Lung (tissue), 12 donors: ENCODE measurements around the gene AGER. TPM values are rescaled to one million over a fixed set of nuclear protein-coding genes. Genes with fewer than 3 reads are reported as not detected.

Experiments used
- ATAC-seq: fragments of 200-7000 bp; cut with Tn5 transposase; one replicate; pipeline ENCODE4 v1.9.1; 2020; ENCODE audit warnings: moderate number of reproducible peaks; ENCODE audit not compliant: insufficient read depth, low FRiP score
- DNase-seq, 3 donors: peaks; one replicate each; pipeline ENCODE4 v3.0.0-alpha.2; 2013 to 2017
- H3K27ac ChIP-seq, 2 donors: one replicate each; pipeline ENCODE4 v1.5.1; 2013; ENCODE audit warnings: mild to moderate bottlenecking in 2 of 2, moderate library complexity in 2 of 2, control low read depth in 1 of 2, inconsistent platforms in 1 of 2, low read depth in 1 of 2, low read length in 1 of 2
- H3K27me3 ChIP-seq, 3 donors: one replicate each; pipeline ENCODE4 v1.5.1; 2013; ENCODE audit warnings: low read length in 2 of 3; ENCODE audit not compliant: control insufficient read depth in 3 of 3, insufficient read depth in 3 of 3
- H3K36me3 ChIP-seq, 4 donors: one replicate each; pipeline ENCODE4 v1.5.1; 2013; ENCODE audit warnings: low read length in 4 of 4, mild to moderate bottlenecking in 1 of 4, moderate library complexity in 1 of 4; ENCODE audit not compliant: control insufficient read depth in 4 of 4, insufficient read depth in 4 of 4
- H3K4me1 ChIP-seq, 5 donors: one replicate each; pipeline ENCODE4 v1.5.1; 2013; ENCODE audit warnings: low read length in 5 of 5, mild to moderate bottlenecking in 2 of 5, moderate library complexity in 1 of 5; ENCODE audit not compliant: control insufficient read depth in 5 of 5, insufficient read depth in 5 of 5
- H3K4me3 ChIP-seq: one replicate; pipeline ENCODE4 v1.5.1; 2013; ENCODE audit warnings: mild to moderate bottlenecking, control low read depth, moderate library complexity
- H3K9ac ChIP-seq, 2 donors: one replicate each; pipeline ENCODE4 v1.5.1; 2013; ENCODE audit warnings: low read length in 2 of 2, control low read depth in 1 of 2; ENCODE audit not compliant: insufficient read depth in 1 of 2
- H3K9me3 ChIP-seq, 4 donors: one replicate each; pipeline ENCODE4 v1.5.1; 2013; ENCODE audit warnings: low read length in 3 of 4, mild to moderate bottlenecking in 1 of 4, moderate library complexity in 1 of 4; ENCODE audit not compliant: control insufficient read depth in 4 of 4, insufficient read depth in 3 of 4
- CTCF ChIP-seq: IDR thresholded peaks from 2 replicates; pipeline ENCODE4 v1.5.1; 2012; ENCODE audit warnings: mild to moderate bottlenecking; ENCODE audit errors: control extremely low read depth, extremely low read depth
- WGBS, 2 donors: extraction: QIAGEN DNeasy Blood & Tissue Kit; methylation state at CpG; one replicate each; pipeline ENCODE4 v1.1.7; 2013; 5-methylcytosine and 5-hydroxymethylcytosine counted together
- polyA plus RNA-seq, 2 donors: library from polyadenylated mRNA; stranded (reverse); fragments of 200-250 nt; gene quantifications; one replicate each; pipeline ENCODE4 v1.2.1, GENCODE V29; 2013
- total RNA-seq, 2 donors: library from RNA; depleted of rRNA in 1 of 2; stranded (reverse); fragments of >200 nt in 1 of 2; gene quantifications; one replicate each; pipeline ENCODE4 v1.2.1, GENCODE V29; 2014 to 2021
- donor health status: control.
- donor health status: control.
- donor health status: Bipolar disorder and iron deficiency.
- donor health status: healthy.
- donor health status: DM: yes; HTN: yes; CAD: no.

AGER gene
- total and polyA plus RNA-seq, 4 donors, result 178 to 1,487 (median 347) TPM

- Histone ChIP-seq H3K9ac (peak overlapping the region in 1 of 2 donors; percentile 24), H3K27ac (peak overlapping the region; percentile 88 to 97), H3K4me3 (no peak overlapping the region), H3K27me3 (no peaks in the 10 kb centered on the region), H3K9me3 (no peaks in the 10 kb centered on the region), H3K36me3 (peaks cover 0 to 13% (median 12%) of the 10 kb centered on the region in 4 donors), H3K4me1 (peaks cover 0 to 58% (median 17%) of the 10 kb centered on the region in 5 donors)
- no peak for TF ChIP-seq CTCF
- ATAC-seq, result no peak
- 82 to 83% methylated on average over 8 of the region's 8 CpGs for WGBS, 2 donors
- no peak for DNase-seq
These were observed 7.0 kb upstream of the AGER start for GRCh38 chr6:32190911-32191677.

- 0 to 3% methylated on average over 19 to 23 of the region's 23 CpGs for WGBS, 2 donors
- peaks cover 0 to 15% (median 12%) of the 10 kb centered on the region in 4 donors for H3K36me3 ChIP-seq
These were observed 6.2 kb upstream of the AGER start, which contains the start of gene PBX2 for GRCh38 chr6:32190054-32190851. PBX2 (minus strand) TSS chr6:32190202; CDS start chr6:32189915, 287 bp downstream.

GRCh38 chr6:32189742-32190053 is 5.6 kb upstream of the AGER start:
- Histone ChIP-seq H3K4me1 (peaks cover 0 to 57% (median 17%) of the 10 kb centered on the region in 5 donors), H3K36me3 (peaks cover 0 to 15% (median 12%) of the 10 kb centered on the region in 4 donors), H3K9ac (peak overlapping the region in 1 of 2 donors; percentile 73), H3K9me3 (no peaks in the 10 kb centered on the region), H3K4me3 (peak overlapping the region; percentile 60), H3K27me3 (no peaks in the 10 kb centered on the region), H3K27ac (peak overlapping the region; percentile 69 to 97)
- no peak for ATAC-seq
- DNase-seq, result peak in 1 of 3 donors; percentile 24
- 2 to 6% methylated on average over 7 to 23 of the region's 23 CpGs for WGBS, 2 donors
- TF ChIP-seq CTCF, result no peak

More at GRCh38 chr6:32190054-32190851, 6.2 kb upstream of the AGER start, which contains the start of gene PBX2:
- Histone ChIP-seq H3K9me3 (no peaks in the 10 kb centered on the region), H3K4me1 (peaks cover 0 to 63% (median 18%) of the 10 kb centered on the region in 5 donors), H3K4me3 (peak within 1 kb of the TSS; percentile 60), H3K9ac (peak within 1 kb of the TSS; percentile 73 to 88), H3K27ac (peak within 1 kb of the TSS; percentile 88 to 97), H3K27me3 (no peaks in the 10 kb centered on the region)
- DNase-seq (peak; percentile 97 to 99 (median 97)), ATAC-seq (peak; percentile 68)
- no peak for TF ChIP-seq CTCF
